K562 (cell line): Measurements from ENCODE around the gene BLVRA. TPM values are rescaled to one million over a fixed set of nuclear protein-coding genes. Genes with fewer than 3 reads are reported as not detected.

Experiments
- HNRNPLL ChIP-seq: fragments of 200-400 bp; formaldehyde crosslinking; IDR thresholded peaks from 2 replicates; pipeline ENCODE4 v1.6.1; 2017; ENCODE audit warnings: low read length, low read depth, mild to moderate bottlenecking; ENCODE audit not compliant: poor library complexity, severe bottlenecking
- MGA ChIP-seq: fragments of 450-650 bp; IDR thresholded peaks from 2 replicates; pipeline ENCODE4 v1.6.1; 2016; ENCODE audit warnings: mild to moderate bottlenecking, moderate library complexity
- RBM14 ChIP-seq: fragments of 200-400 bp; formaldehyde crosslinking; IDR thresholded peaks from 2 replicates; pipeline ENCODE4 v1.6.1; 2018; ENCODE audit warnings: low read depth, mild to moderate bottlenecking, low read length, moderate library complexity, borderline replicate concordance; ENCODE audit not compliant: insufficient read depth
- SIN3B ChIP-seq: fragments of 450-650 bp; IDR thresholded peaks from 2 replicates; pipeline ENCODE4 v1.6.1; 2017; ENCODE audit warnings: low read depth, mild to moderate bottlenecking, moderate library complexity
- TRIM24 ChIP-seq, 2 experiments: fragments of 450-650 bp; IDR thresholded peaks; 2 replicates each; pipeline ENCODE4 v1.6.1; 2016
- ZNF124 ChIP-seq: sonication (generic); formaldehyde crosslinking; IDR thresholded peaks from 2 replicates; pipeline ENCODE4 v1.8.1; 2022; ENCODE audit warnings: missing genetic modification reagents
- ZNF217 ChIP-seq: sonication (generic); formaldehyde crosslinking; IDR thresholded peaks from 2 replicates; pipeline ENCODE4 v1.8.0; 2022; ENCODE audit warnings: mild to moderate bottlenecking, missing genetic modification reagents
- ZNF253 ChIP-seq: fragments of 250-450 bp; sonication (Bioruptor Pico); conservative IDR thresholded peaks from 2 replicates; pipeline ENCODE4 v1.6.1; 2021; ENCODE audit warnings: mild to moderate bottlenecking
- ZZZ3 ChIP-seq: fragments of 450-650 bp; IDR thresholded peaks from 2 replicates; pipeline ENCODE4 v1.6.1; 2016; ENCODE audit warnings: antibody characterized with exemption, mild to moderate bottlenecking, moderate library complexity
- polyA plus RNA-seq, 8 experiments: library from polyadenylated mRNA; depleted of rRNA in 4 of 8; stranded (reverse) in 5 of 8; unstranded in 3 of 8; fragments of >200 nt; fragmentation: Nextera tagmentation in 2 of 8; fragmentation: Illumina TruSeq in 1 of 8; extraction: Ambion mirVana in 2 of 8; extraction: Trizol in 1 of 8; gene quantifications; 2 replicates each; pipeline versions ENCODE4 v1.2.1 to v1.2.3, GENCODE V29; 2011 to 2014; ENCODE audit warnings: inconsistent platforms in 1 of 8, missing spikeins in 1 of 8
- total RNA-seq, 7 experiments: library from RNA; depleted of rRNA in 6 of 7; stranded (reverse); fragments of >200 nt in 6 of 7; fragmentation: Illumina TruSeq in 2 of 7; extraction: Trizol in 2 of 7; gene quantifications; 2 replicates each; pipeline versions ENCODE4 v1.2.1 to v1.2.3, GENCODE V29; 2011 to 2021; ENCODE audit warnings: low replicate concordance in 1 of 7
- TF ChIP-seq, protein P1 (sequence below): sonication (generic); formaldehyde crosslinking; IDR thresholded peaks from 2 replicates; pipeline ENCODE4 v1.8.0; 2022; ENCODE audit warnings: mild to moderate bottlenecking, low read depth, missing genetic modification reagents

The BLVRA gene
- total and polyA plus RNA-seq, 9 of the 15 experiments (the other 6 are each of a cell fraction or from before 2014, with no cell fraction given), result 48.5 to 147 (median 61.5) TPM

- TF ChIP-seq MGA (no peak), TRIM24 (IDR thresholded peaks at IDR 0.05) (no peak), ZNF253 (no peak), ZNF217 (CRISPR knock-in tag) (no peak), ZZZ3 (no peak), SIN3B (no peak), ZNF124 (no peak), HNRNPLL (no peak), RBM14 (no peak)
- TF ChIP-seq, protein P1, sequence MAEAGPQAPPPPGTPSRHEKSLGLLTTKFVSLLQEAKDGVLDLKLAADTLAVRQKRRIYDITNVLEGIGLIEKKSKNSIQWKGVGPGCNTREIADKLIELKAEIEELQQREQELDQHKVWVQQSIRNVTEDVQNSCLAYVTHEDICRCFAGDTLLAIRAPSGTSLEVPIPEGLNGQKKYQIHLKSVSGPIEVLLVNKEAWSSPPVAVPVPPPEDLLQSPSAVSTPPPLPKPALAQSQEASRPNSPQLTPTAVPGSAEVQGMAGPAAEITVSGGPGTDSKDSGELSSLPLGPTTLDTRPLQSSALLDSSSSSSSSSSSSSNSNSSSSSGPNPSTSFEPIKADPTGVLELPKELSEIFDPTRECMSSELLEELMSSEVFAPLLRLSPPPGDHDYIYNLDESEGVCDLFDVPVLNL (CRISPR knock-in tag), result no peak
Observed at GRCh38 chr7:43726466-43726865, 32.0 kb upstream of the BLVRA start (continued).
